ENCODE measurements around the gene MSLN. TPM values are rescaled to one million over a fixed set of nuclear protein-coding genes. Genes with fewer than 3 reads are reported as not detected.
"Not testable (repeated sequence)": the region's sequence is repeated elsewhere in the genome, so short reads cannot be mapped to it uniquely, and the experiment has no call there.

MSLN gene
- total RNA-seq, result 0.21 TPM

GRCh38 chr16:760545-761343 lies at the start of gene MSLN:
Gene MSLN (plus strand): TSS chr16:760734. CDS start chr16:762681, 1,947 bp downstream.
- H3K4me1 ChIP-seq (ENCODE audit: insufficient read depth, low read length), result peaks cover 11% of the 10 kb centered on the region
- no peaks in the 10 kb centered on the region for H3K27me3 ChIP-seq (ENCODE audit: insufficient read depth, low read length)
- H3K4me3 ChIP-seq (ENCODE audit: low read length), result no peak within 1 kb of the TSS
- H3K9me3 ChIP-seq (ENCODE audit: low read depth, low read length), result no peaks in the 10 kb centered on the region

- H3K4me3 ChIP-seq (ENCODE audit: low read length), result no peak overlapping the region
- no peaks in the 10 kb centered on the region for H3K9me3 ChIP-seq (ENCODE audit: low read depth, low read length)
- H3K27me3 ChIP-seq (ENCODE audit: insufficient read depth, low read length), result peaks cover 19% of the 10 kb centered on the region
- peaks cover 20% of the 10 kb centered on the region for H3K4me1 ChIP-seq (ENCODE audit: insufficient read depth, low read length)
Observed at GRCh38 chr16:711084-711483, 49.5 kb upstream of the MSLN start.

GRCh38 chr16:711548-712320 lies 48.8 kb upstream of the MSLN start:
- H3K9me3 ChIP-seq (ENCODE audit: low read depth, low read length), result no peaks in the 10 kb centered on the region
- peaks cover 21% of the 10 kb centered on the region for H3K27me3 ChIP-seq (ENCODE audit: insufficient read depth, low read length)
- no peak overlapping the region for H3K4me3 ChIP-seq (ENCODE audit: low read length)
- peaks cover 23% of the 10 kb centered on the region for H3K4me1 ChIP-seq (ENCODE audit: insufficient read depth, low read length)

- peaks cover 23% of the 10 kb centered on the region for H3K4me1 ChIP-seq (ENCODE audit: insufficient read depth, low read length)
- peaks cover 14% of the 10 kb centered on the region for H3K27me3 ChIP-seq (ENCODE audit: insufficient read depth, low read length)
- H3K9me3 ChIP-seq (ENCODE audit: low read depth, low read length); H3K4me3 ChIP-seq (ENCODE audit: low read length): not testable (repeated sequence)
Observed at GRCh38 chr16:712740-713250, 47.7 kb upstream of the MSLN start.

- H3K4me1 ChIP-seq (ENCODE audit: insufficient read depth, low read length), result peaks cover 25% of the 10 kb centered on the region
- H3K4me3 ChIP-seq (ENCODE audit: low read length), result no peak overlapping the region
- H3K9me3 ChIP-seq (ENCODE audit: low read depth, low read length), result no peaks in the 10 kb centered on the region
- peaks cover 14% of the 10 kb centered on the region for H3K27me3 ChIP-seq (ENCODE audit: insufficient read depth, low read length)
Observed at GRCh38 chr16:714079-714478, 46.5 kb upstream of the MSLN start.

- Histone ChIP-seq H3K4me3 (ENCODE audit: low read length) (peak within 1 kb of the TSS; percentile 27), H3K9me3 (ENCODE audit: low read depth, low read length) (no peaks in the 10 kb centered on the region), H3K4me1 (ENCODE audit: insufficient read depth, low read length) (peaks cover 32% of the 10 kb centered on the region), H3K27me3 (ENCODE audit: insufficient read depth, low read length) (peaks cover 10% of the 10 kb centered on the region)
Observed at GRCh38 chr16:714558-715476, 45.7 kb upstream of the MSLN start, which contains the start of gene METRN. Gene METRN (plus strand): TSS chr16:715118. CDS start chr16:715290, 172 bp downstream.

GRCh38 chr16:715477-716199 lies 44.9 kb upstream of the MSLN start:
- H3K9me3 ChIP-seq (ENCODE audit: low read depth, low read length), result no peaks in the 10 kb centered on the region
- H3K27me3 ChIP-seq (ENCODE audit: insufficient read depth, low read length), result peaks cover 9% of the 10 kb centered on the region
- H3K4me1 ChIP-seq (ENCODE audit: insufficient read depth, low read length), result peaks cover 40% of the 10 kb centered on the region
- H3K4me3 ChIP-seq (ENCODE audit: low read length), result peak overlapping the region; percentile 27

- peaks cover 9% of the 10 kb centered on the region for H3K27me3 ChIP-seq (ENCODE audit: insufficient read depth, low read length)
- H3K4me1 ChIP-seq (ENCODE audit: insufficient read depth, low read length), result peaks cover 41% of the 10 kb centered on the region
- no peaks in the 10 kb centered on the region for H3K9me3 ChIP-seq (ENCODE audit: low read depth, low read length)
- H3K4me3 ChIP-seq (ENCODE audit: low read length), result no peak overlapping the region
Observed at GRCh38 chr16:716200-716568, 44.4 kb upstream of the MSLN start.

GRCh38 chr16:716768-717325 lies 43.7 kb upstream of the MSLN start:
- Histone ChIP-seq H3K4me3 (ENCODE audit: low read length) (no peak overlapping the region), H3K9me3 (ENCODE audit: low read depth, low read length) (no peaks in the 10 kb centered on the region), H3K4me1 (ENCODE audit: insufficient read depth, low read length) (peaks cover 43% of the 10 kb centered on the region), H3K27me3 (ENCODE audit: insufficient read depth, low read length) (peaks cover 9% of the 10 kb centered on the region)

- H3K9me3 ChIP-seq (ENCODE audit: low read depth, low read length), result no peaks in the 10 kb centered on the region
- H3K4me1 ChIP-seq (ENCODE audit: insufficient read depth, low read length), result peaks cover 45% of the 10 kb centered on the region
- H3K27me3 ChIP-seq (ENCODE audit: insufficient read depth, low read length), result peaks cover 9% of the 10 kb centered on the region
- no peak overlapping the region for H3K4me3 ChIP-seq (ENCODE audit: low read length)
Observed at GRCh38 chr16:717450-718245, 42.9 kb upstream of the MSLN start.

GRCh38 chr16:718389-718788 lies 42.1 kb upstream of the MSLN start:
- Histone ChIP-seq H3K4me3 (ENCODE audit: low read length) (no peak overlapping the region), H3K27me3 (ENCODE audit: insufficient read depth, low read length) (peaks cover 9% of the 10 kb centered on the region), H3K9me3 (ENCODE audit: low read depth, low read length) (no peaks in the 10 kb centered on the region), H3K4me1 (ENCODE audit: insufficient read depth, low read length) (peaks cover 45% of the 10 kb centered on the region)

- H3K9me3 ChIP-seq (ENCODE audit: low read depth, low read length), result no peaks in the 10 kb centered on the region
- peaks cover 45% of the 10 kb centered on the region for H3K4me1 ChIP-seq (ENCODE audit: insufficient read depth, low read length)
- H3K4me3 ChIP-seq (ENCODE audit: low read length), result no peak overlapping the region
- H3K27me3 ChIP-seq (ENCODE audit: insufficient read depth, low read length), result peaks cover 9% of the 10 kb centered on the region
Observed at GRCh38 chr16:718922-719321, 41.6 kb upstream of the MSLN start.

GRCh38 chr16:719815-720446 lies 40.6 kb upstream of the MSLN start:
- peaks cover 9% of the 10 kb centered on the region for H3K27me3 ChIP-seq (ENCODE audit: insufficient read depth, low read length)
- peak overlapping the region; percentile 56 for H3K4me3 ChIP-seq (ENCODE audit: low read length)
- peaks cover 40% of the 10 kb centered on the region for H3K4me1 ChIP-seq (ENCODE audit: insufficient read depth, low read length)
- no peaks in the 10 kb centered on the region for H3K9me3 ChIP-seq (ENCODE audit: low read depth, low read length)
